PC-3 (cell line): ENCODE results near the gene LAMA3.

Source experiments
- CTCF ChIP-seq: fragments of 300-600 bp; sonication (generic); conservative IDR thresholded peaks from 2 replicates; pipeline ENCODE4 v1.5.1; 2017; ENCODE audit warnings: antibody characterized with exemption, low read depth, mild to moderate bottlenecking, low read length
- EZH2 ChIP-seq: fragments of 300-600 bp; sonication (generic); IDR thresholded peaks from one replicate; pipeline ENCODE4 v1.6.1; 2017; ENCODE audit warnings: antibody characterized with exemption, mild to moderate bottlenecking, low read length; ENCODE audit not compliant: unreplicated experiment
- EZH2phosphoT487 ChIP-seq: fragments of 300-600 bp; sonication (generic); IDR thresholded peaks from 2 replicates; pipeline ENCODE4 v1.6.1; 2018; ENCODE audit warnings: mild to moderate bottlenecking, antibody characterized with exemption, low read length, borderline replicate concordance

GRCh38 chr18:23641143-23641720 lies 48.0 kb upstream of the LAMA3 start:
- TF ChIP-seq CTCF (no peak), EZH2 (no peak), EZH2phosphoT487 (no peak)
